ENCODE results near the gene GIT2.
A peak's percentile ranks its signal among the peaks of the same experiment; 100 is the strongest.
"Not testable (repeated sequence)": the region's sequence is repeated elsewhere in the genome, so short reads cannot be mapped to it uniquely, and the experiment has no call there.

Gene GIT2

GRCh38 chr12:109944561-109945359, 51.4 kb downstream of the GIT2 start:
- no peak for DNase-seq

GRCh38 chr12:109943811-109944210, 52.4 kb downstream of the GIT2 start:
- DNase-seq = no peak

- no peak for DNase-seq
Measured at GRCh38 chr12:109940339-109940923, 55.7 kb downstream of the GIT2 start.

DNA sequence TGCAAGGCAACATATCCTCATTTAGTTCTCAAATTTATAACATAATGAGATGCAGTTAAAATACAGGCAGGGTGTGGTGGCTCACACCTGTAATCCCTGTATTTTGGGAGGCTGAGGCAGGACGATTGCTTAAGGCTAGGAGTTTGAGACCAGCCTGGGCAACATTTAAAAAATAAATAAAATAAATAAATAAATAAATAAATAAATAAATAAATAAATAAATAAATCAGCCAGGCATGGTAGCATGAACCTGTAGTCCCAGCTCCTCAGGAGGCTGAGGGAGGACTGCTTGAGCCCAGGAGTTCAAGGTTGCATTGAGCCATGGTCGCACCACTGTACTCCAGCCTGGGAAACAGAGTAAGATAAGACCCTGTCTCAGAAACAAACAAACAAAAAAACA, 56.7 kb downstream of the GIT2 start:
- no peak for DNase-seq

DNA sequence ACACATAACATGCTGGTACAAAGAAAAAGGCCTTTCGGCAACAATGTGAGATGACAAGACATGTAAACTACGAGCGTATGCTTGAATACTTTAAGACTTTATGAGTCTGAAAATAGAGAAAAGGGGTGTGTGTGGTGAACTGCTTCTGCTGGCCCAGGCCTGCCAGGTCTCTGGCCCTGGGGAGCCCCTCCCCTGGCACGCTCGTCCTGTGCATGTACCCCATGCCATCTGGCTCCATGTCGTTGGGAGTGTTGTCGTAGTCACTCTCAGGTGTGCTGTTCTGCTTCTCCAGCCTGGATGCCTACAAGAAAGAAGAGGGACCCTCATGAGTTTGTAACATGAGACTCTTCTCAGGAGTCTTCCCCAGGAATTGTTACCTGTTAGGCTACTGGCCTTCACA, 57.2 kb downstream of the GIT2 start:
- DNase-seq = no peak

GRCh38 chr12:109937371-109937770, 58.8 kb downstream of the GIT2 start:
- DNase-seq = no peak

GRCh38 chr12:109934026-109934425, 62.1 kb downstream of the GIT2 start:
- DNase-seq = no peak

DNA sequence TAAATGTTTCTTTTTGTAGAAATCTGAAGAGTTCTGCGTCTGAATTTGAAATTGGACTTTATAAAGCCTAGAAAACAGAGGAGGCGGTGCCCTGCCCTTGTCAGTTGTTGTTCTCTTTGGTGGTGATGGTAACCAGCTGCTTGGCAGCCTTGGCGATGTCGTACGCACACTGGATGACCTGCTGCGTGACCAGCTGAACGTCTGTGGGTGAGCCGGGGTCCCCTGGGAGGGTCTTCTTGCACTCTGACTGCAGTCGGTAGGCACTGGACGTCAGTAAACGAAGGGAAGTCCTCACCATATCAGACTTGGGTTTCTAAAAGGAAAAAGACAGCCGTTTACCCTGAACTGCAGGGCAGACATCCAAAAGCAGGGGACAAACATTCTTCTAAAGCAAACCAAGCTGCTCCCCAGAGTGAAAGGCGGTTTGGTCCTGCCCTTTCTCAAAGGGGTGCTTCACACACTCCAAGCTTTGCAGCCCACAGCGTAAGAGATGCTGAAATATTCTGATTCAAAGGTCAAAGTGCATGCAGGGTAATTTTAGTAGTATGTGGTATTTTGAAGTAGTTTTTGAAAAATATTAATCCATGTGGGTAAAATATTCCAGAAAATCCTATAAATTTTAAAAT, 63.2 kb downstream of the GIT2 start:
- no peak for DNase-seq

- DNase-seq = no peak
Measured at GRCh38 chr12:109931143-109931542, 65.0 kb downstream of the GIT2 start.

DNA sequence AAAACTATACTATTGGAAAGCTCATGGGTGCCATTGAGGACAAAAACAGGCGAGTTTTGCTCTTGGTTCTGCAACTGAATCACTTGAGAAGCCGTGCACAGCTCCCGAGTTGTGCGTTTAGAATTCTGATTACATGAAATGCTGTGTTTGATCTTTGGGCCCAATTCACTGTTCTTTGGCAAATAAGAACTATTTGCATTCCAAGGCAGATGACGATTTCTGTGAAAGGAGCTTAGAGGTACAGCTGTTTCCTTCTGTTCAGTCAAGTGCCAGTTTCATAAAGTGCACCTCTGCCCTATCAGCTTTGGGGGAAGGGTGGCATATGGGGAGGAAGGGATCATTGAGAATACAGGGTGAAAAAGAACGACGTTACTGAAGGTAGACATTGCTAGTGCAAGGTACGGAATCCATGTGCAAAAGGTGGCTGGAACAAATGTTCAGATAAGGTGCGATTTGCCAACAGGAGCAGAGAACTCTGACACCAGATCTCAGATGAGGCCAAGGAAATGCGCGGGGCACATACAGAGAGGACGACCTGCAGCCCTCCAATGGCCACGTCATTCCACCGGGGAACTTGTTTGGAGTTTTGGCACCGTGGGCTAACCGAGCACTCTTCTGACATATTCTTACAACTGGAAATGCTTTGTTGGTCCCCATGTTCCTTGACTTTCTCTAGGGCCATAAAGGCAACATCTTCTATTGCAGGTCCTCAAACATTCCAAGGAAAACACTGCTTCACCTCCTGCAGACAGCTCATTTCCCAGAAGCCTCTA, 66.0 kb downstream of the GIT2 start:
- DNase-seq = no peak

GRCh38 chr12:109929326-109929725, 66.8 kb downstream of the GIT2 start:
- DNase-seq = not testable (repeated sequence)

GRCh38 chr12:109928058-109928656, 68.0 kb downstream of the GIT2 start:
- DNase-seq = no peak

DNA sequence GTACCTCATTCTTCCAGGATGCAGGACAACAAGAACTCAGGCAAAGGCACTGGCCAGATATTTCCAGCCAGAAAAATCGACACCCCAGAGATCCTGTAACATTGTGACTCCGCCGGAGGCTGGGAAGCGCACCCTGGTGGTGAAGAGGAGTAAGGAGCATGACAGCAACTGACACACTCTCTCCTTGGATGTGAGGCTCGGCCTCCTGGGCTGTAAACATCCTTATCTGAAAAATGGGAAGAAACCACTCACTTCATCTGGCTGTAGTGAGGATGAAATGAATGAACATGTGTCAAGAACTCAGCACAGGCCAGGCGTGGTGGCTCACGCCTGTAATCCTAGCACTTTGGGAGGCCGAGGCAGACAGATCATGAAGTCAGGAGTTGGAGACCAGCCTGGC, 68.5 kb downstream of the GIT2 start:
- DNase-seq = peak; percentile 57

GRCh38 chr12:109926488-109927210, 69.5 kb downstream of the GIT2 start:
- no peak for DNase-seq

DNA sequence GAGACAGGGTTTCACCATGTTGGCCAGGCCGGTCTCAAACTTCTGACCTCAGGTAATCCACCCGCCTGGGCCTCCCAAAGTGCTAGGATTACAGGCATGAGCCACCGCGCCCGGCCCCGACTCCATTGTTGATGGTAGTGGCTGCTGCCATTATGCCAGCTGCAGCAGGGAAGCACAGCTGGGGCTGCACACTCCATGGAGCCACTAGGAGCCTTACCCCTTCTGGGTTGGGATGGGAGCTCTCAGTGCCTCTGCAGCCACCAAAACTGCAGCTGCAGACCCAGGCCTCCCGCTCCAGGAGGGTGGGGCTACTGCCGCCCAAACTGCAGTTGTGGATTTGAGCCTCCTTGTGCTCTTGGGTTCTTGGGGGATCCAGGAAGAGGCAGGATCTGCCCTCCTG, 70.2 kb downstream of the GIT2 start:
- DNase-seq = no peak

DNA sequence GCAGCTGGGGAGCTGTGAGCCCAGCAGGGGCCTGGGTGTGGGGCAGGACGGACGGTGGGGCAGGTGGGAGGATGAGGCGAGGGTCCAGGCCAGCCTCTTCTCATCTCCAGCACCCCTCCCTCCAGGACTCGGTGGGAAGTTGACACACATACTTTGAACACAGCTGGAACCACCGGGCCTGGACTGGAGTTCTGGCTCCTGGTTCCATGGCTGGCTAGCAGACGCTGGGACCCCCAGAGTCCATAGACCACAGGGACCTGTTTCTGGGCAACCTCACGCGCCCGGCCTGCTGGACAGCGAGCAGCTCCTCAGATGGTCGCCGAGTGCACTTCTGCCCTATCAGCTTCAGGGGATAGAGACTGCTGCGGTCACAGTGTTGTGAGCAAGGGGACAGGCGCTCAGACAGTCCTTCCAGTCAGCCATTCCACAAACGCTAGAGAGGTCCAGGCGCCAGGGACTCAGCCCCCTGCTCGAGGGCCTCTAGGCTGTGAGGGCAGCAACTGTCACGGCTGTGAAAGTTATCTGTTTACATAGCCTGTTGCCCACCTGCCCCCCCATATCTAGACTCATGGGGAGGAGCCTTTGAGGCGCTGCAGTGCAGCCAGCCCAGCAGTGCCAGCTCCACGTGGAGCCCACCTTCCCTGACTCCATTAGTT, 70.9 kb downstream of the GIT2 start:
- no peak for DNase-seq

GRCh38 chr12:109923481-109924245, 72.5 kb downstream of the GIT2 start:
- DNase-seq = no peak

- DNase-seq = no peak
Measured at GRCh38 chr12:109923038-109923437, 73.1 kb downstream of the GIT2 start.

- DNase-seq = no peak
Measured at GRCh38 chr12:109921982-109922381, 74.2 kb downstream of the GIT2 start.

GRCh38 chr12:109920261-109920780, 75.8 kb downstream of the GIT2 start:
- DNase-seq = no peak

- DNase-seq = no peak
Measured at GRCh38 chr12:109919456-109919855, 76.7 kb downstream of the GIT2 start.
